RPMI7951 (cell line): ENCODE data around the gene GTPBP3. TPM values are rescaled to one million over a fixed set of nuclear protein-coding genes. Genes with fewer than 3 reads are reported as not detected.
"Not testable (repeated sequence)": the region's sequence is repeated elsewhere in the genome, so short reads cannot be mapped to it uniquely, and the experiment has no call there.

Experiments used
- DNase-seq: peaks from one replicate; pipeline ENCODE4 v3.0.0-alpha.2; 2012; ENCODE audit warnings: low read depth
- total RNA-seq: library from RNA; depleted of rRNA; stranded (reverse); fragments of >200 nt; shearing (Covaris generic); gene quantifications from 2 replicates; pipeline ENCODE4 v1.2.3, GENCODE V29; 2014

GTPBP3 gene
- total RNA-seq, 1 experiment from 2014 or later, result 15.4 TPM

- DNase-seq, result no peak
These were observed 4.0 kb downstream of the GTPBP3 start for GRCh38 chr19:17341386-17341785.

- no peak for DNase-seq
These were observed 4.5 kb downstream of the GTPBP3 start for GRCh38 chr19:17341845-17342244.

GRCh38 chr19:17346109-17346671, 8.8 kb downstream of the GTPBP3 start:
- peak; percentile 67 for DNase-seq

- peak; percentile 90 for DNase-seq
These were observed 10.0 kb downstream of the GTPBP3 start for GRCh38 chr19:17347361-17347760.

GRCh38 chr19:17347877-17348276, 10.5 kb downstream of the GTPBP3 start:
- no peak for DNase-seq

- peak; percentile 98 for DNase-seq
These were observed 11.3 kb downstream of the GTPBP3 start for GRCh38 chr19:17348700-17349099.

GRCh38 chr19:17351815-17352435, 14.6 kb downstream of the GTPBP3 start:
- DNase-seq, result no peak

GRCh38 chr19:17352608-17353280, 15.4 kb downstream of the GTPBP3 start:
- DNase-seq, result peak; percentile 80

GRCh38 chr19:17353386-17353785, 16.0 kb downstream of the GTPBP3 start:
- no peak for DNase-seq

- no peak for DNase-seq
These were observed 19.8 kb downstream of the GTPBP3 start for GRCh38 chr19:17357078-17357666.

- no peak for DNase-seq
These were observed 20.4 kb downstream of the GTPBP3 start for GRCh38 chr19:17357724-17358123.

GRCh38 chr19:17358395-17358794, 21.0 kb downstream of the GTPBP3 start:
- peak; percentile 70 for DNase-seq

- DNase-seq, result no peak
These were observed 22.8 kb downstream of the GTPBP3 start for GRCh38 chr19:17359905-17360800.

- not testable (repeated sequence) for DNase-seq
These were observed 26.7 kb downstream of the GTPBP3 start for GRCh38 chr19:17363852-17364605.

- no peak for DNase-seq
These were observed 28.0 kb downstream of the GTPBP3 start for GRCh38 chr19:17365361-17365760.

GRCh38 chr19:17370026-17370587, 32.8 kb downstream of the GTPBP3 start:
- no peak for DNase-seq

GRCh38 chr19:17376935-17377600, 39.7 kb downstream of the GTPBP3 start, which contains the start of gene PLVAP:
Gene PLVAP (minus strand): TSS chr19:17377342. CDS start chr19:17377288, 54 bp downstream.
- DNase-seq, result no peak

GRCh38 chr19:17378271-17378670, 40.9 kb downstream of the GTPBP3 start:
- DNase-seq, result no peak

- DNase-seq, result no peak
These were observed 41.9 kb downstream of the GTPBP3 start for GRCh38 chr19:17379221-17379631.
